Measurements from ENCODE around the gene TSHZ2. TPM values are rescaled to one million over a fixed set of nuclear protein-coding genes. Genes with fewer than 3 reads are reported as not detected.
"Not testable (repeated sequence)": the region's sequence is repeated elsewhere in the genome, so short reads cannot be mapped to it uniquely, and the experiment has no call there.

Gene TSHZ2
- total RNA-seq, 1 donor from 2014 or later: 4.9 TPM

DNA sequence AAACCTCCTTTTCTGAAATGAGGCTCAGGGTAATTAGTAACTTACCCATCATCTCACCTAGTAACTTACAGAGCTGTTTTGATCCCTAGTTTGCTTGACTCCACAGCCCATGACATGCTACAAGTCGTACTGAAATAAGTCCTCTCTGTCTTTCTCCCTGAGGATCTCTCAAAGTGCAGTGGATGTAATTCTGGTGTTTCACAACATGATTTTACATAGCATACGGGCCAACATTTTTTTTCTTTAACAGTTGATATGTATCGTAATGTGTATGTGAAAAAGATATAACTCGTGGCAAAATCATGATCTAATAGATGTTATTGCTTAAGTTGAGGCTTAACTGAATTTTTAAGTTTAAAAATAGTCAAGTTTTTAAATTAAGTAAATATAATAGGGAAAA is 45.0 kb downstream of the TSHZ2 start:
- no peak for DNase-seq
- intact Hi-C loops (cut with DNase I): no loop called here
- ATAC-seq (ENCODE audit: poor library complexity): no peak

DNA sequence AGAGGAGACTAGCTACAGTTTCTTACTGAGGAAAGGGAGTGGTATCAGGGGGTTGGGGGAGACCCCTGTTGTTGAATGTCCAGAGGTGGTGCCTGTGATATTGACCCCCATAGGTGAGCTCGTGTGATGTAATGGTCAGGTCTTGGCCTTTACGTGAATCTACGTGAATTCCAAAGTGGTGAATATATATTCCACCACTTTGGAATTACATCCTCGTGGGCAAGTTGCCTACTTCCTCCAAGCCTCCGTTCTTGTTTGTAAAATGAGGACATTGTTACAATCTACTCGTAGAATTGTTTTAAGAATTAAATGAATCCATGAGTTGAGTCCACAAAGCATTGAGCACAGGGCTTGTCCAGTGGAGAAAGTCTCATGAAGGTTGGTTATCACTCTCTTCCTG is 47.3 kb downstream of the TSHZ2 start:
- ATAC-seq (ENCODE audit: poor library complexity) (no peak), DNase-seq (no peak)
- intact Hi-C loops (cut with DNase I): no loop called here

DNA sequence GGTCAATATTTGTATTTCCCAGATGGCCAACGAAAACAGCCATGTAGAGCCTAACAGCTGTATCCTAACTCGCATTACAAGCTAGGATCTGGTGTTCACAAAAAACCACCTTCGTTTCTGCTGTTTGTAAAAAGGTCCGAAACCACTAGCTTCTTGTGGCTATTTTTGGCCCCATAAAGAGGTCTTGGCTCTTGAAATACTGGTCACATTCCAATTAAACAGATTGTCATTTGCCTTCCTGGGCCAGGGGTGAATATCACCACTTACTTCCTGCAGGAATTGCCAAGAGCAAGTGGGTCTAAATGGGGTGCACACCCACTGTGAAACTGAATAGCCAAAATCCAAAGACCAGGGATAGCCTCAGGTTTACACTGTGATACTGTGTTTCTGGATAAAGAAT is 48.2 kb downstream of the TSHZ2 start:
- DNase-seq (no peak), ATAC-seq (ENCODE audit: poor library complexity) (no peak)
- intact Hi-C loops (cut with DNase I): no loop called here

DNA sequence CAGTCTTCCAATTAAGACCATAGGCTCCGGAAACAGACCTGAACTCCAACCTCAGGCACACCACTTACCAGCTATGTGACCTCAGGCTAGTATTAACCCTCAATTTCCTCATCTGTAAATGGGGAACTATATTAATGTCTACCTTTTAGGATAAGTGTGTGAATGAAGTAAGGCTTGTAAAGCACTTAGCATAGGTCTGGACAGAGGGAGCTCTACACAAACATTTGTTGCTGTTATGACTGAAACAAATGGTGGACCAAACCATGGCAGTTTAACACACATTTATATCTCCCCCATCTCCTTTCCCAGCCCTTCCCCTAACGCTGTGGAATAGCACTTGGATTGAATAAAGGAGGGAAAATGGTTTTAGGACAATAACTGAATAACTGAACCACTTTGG is 48.7 kb downstream of the TSHZ2 start:
- ATAC-seq (ENCODE audit: poor library complexity) (no peak), DNase-seq (no peak)
- intact Hi-C loops (cut with DNase I): no loop called here

DNA sequence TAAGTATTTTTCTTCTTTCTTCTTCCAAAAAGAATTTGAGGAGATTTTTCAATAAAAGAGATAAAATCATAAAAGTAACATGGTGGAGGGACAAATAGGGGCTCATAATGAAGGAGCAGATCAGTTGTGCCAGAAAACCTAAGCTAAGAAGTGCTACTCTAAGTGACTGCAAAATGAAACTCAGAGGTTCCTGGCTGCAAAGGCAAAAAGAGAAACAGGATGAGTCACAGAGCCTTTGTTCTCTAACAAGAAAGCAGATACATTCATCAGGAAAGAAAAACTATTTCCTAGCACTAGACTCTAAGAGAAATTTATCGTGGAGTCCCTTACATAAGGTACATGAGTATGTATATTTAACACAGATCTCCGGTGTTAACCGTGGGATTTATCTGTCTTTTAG is 49.8 kb downstream of the TSHZ2 start:
- no peak for ATAC-seq (ENCODE audit: poor library complexity)
- no peak for DNase-seq
- intact Hi-C loops (cut with DNase I): no loop called here

DNA sequence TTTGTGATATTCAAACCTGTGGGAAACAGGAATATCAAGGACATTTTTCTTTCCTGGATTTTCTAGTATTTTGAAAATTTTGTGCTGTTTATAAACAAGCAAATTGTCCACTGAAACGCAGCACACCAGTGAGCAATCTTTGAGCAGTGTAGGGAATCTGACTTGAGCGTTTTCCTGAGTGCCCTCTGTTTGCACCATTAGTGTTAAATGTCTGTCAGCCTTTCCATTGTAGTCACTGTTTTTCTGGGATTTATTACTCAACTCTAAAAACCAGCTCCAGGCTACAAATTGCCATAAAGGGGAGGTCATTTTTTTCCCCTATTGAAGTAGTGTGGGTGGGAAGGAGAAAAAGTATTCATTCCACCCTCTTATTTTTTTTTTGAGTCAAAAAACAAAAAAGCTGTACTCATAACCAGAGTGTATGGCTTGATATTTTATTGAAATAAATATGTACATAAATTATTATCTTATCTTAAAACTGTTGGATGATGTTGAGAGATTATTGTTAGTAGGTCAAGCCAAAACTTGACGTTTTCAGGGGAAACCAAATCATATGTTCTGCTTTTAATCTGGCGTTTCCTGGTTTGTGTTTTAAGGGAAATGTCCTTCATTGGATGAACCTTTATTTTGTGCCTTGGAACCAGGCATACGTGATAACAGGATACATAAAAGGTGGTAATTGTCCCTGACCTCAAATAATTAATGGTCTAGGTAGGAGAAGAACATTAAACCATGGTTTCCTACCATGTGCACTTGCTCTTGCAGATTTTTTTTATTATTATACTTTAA is 51.8 kb downstream of the TSHZ2 start:
- no peak for DNase-seq
- intact Hi-C loops (cut with DNase I): no loop called here
- ATAC-seq (ENCODE audit: poor library complexity): no peak

DNA sequence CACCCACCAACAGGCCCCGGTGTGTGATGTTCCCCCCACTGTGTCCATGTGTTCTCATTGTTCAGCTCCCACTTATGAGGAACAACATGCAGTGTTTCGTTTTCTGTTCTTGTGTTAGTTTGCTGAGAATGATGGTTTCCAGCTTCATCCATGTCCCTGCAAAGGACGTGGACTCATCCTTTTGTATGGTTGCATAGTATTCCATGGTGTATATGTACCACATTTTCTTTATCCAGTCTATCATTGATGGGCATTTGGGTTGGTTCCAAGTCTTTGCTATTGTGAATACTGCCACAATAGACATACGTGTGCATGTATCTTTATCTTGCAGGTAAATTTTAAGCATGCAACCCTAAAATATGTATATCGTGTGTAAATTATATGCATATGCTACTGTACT is 52.5 kb downstream of the TSHZ2 start:
- ATAC-seq (ENCODE audit: poor library complexity); intact Hi-C loops (cut with DNase I); DNase-seq: not testable (repeated sequence)

DNA sequence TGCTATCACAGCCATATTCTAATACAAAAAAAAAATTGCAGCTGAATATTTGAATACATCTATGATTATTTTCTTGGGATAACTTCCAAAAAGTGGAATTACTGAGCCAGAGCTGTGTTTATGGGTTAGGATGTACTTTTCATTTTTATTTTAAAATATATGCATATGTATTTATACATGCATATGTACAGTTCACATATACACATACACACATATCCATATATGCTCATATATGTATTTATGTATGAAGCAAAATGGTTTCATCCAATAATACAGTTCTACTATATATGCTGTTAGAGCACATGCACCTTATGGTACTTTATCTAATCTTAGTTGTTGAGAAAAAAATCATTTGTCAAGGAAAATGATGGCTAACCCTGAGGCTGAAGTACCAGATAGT is 54.9 kb downstream of the TSHZ2 start:
- intact Hi-C loops (cut with DNase I): no loop called here
- no peak for ATAC-seq (ENCODE audit: poor library complexity)
- DNase-seq: no peak

DNA sequence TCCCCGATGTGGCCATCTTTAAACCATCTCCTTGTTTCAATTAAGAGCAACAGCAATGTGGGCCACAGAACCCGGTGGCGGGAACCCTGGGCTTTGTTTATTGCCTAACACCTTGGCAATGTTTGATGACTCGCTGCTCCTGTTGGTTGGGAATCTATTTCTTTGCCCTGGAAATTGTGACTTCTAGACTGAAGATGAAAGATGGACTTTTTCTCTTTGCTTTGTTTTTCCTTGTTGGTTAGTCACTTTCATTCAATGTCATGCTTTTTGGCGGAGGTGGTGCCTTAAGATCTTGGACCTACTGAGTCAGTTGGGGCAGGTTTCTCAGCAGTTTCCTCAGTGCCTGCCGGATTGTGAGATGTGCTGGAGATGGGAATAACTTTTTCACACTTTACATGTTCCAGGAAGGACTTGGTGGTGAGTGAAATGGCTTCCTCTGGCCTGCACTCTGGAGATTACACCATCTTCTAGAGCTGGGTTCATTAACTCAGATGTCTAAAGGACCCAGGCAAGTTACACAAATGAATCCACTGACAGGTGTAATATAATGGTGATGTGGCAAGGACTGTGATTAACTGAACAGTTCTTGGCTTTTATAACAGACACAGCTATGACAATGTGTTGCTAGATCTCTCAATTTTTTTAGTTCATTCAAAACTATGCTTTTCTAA is 56.3 kb downstream of the TSHZ2 start:
- DNase-seq: no peak
- intact Hi-C loops (cut with DNase I): no loop called here

DNA sequence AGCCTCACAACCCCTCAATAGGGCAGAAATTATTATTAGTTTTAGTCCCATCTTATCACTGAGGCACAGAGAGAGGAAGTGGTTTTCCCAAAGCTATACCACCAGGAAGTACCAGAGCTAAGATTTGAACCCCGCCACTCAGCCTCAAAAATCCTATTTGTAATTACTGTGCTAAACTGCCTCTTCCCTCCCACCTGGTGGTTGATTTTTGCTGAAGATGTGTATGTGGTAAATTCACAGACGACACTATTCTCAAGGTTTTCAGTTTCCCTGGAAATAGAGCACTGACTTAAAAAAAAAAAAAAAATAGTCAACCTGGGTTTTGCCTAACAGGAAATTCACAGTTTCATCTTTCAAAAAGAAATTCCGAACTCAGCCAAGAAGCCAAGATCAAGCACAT is 57.9 kb downstream of the TSHZ2 start:
- DNase-seq (no peak), ATAC-seq (ENCODE audit: poor library complexity) (no peak)
- intact Hi-C loops (cut with DNase I): no loop called here

More for the DNA sequence above, 56.3 kb downstream of the TSHZ2 start:
- no peak for ATAC-seq (ENCODE audit: poor library complexity)

DNA sequence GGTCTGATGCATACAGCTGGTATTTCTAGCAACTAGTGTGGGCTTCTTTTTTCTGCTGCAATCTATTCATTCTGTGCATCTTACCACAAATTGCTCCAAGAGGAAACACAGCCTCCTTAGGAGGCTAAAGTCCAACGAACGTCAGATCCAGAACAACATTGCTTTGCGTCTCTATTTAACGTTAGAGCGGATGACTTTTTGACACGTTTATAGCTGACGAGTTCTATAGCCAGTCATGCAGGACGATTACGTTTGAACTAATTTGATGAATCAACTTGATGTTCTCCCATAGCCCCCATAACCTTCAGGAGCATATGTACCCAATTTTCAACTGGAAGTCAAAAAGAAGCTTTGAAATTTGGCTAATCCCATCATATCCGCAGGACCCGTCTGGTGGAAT is 59.9 kb downstream of the TSHZ2 start:
- ATAC-seq (ENCODE audit: poor library complexity) (no peak), DNase-seq (no peak)
- intact Hi-C loops (cut with DNase I): no loop called here

DNA sequence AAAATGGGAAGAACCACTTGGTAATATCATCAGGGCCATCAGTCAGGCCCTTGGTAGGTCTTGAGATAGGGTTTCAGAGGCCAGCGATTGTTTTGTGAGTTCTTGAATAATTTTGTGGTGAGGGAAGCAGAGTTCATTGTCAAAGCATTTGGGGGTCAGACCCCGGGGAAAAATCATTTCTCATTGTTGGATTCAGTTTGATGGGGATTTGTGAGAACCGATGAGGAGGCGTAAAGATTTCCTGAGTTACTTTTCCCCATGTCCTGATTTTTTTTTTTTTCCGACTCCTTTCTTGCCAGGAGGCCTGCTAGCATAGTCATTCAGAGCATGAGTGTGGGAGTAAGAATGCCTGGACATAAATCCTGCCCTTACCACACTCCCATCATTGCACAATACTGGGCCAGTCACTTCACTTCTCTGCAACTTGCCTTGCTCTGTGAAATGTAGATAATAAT is 60.3 kb downstream of the TSHZ2 start:
- intact Hi-C loops (cut with DNase I): no loop called here
- ATAC-seq (ENCODE audit: poor library complexity): peak; percentile 79
- DNase-seq: no peak

DNA sequence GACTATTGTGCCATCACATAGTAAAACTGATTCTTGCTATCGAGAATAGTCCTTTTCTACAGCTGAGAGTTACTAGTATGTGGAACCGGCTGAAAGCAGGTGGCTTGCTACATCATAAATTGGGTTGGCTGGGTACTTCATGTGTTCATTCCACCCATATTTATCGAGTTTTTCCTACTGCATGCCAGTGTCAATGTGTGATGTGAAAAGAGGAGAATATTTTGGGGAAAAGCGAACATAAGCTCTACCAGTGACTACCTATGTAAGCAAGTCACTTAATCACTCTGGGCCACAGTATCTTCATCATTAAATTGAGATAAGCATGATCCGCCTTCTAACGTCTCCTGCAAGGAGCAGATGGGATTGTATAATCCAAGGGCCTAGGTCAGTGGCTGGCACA is 61.0 kb downstream of the TSHZ2 start:
- DNase-seq: no peak
- intact Hi-C loops (cut with DNase I): no loop called here
- no peak for ATAC-seq (ENCODE audit: poor library complexity)

DNA sequence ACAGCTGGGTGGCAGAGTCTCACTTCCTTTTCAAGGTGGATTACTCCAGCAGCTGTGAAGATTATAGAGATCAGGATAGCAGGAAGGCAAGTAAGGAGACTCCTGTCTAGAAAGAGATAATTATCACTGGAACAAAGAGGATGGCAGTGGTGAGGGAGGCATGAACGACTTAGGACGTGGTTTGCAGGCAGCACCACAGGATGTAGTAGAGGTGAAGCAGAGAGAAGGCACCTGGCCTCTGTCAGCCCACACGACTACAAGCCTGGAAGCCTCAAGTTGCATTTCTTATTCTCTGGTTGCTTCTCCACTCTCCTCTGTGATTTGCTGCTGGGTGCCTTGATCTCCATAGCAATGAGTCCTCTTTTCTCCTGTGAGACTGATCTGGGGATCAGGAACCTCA is 62.7 kb downstream of the TSHZ2 start:
- intact Hi-C loops (cut with DNase I): no loop called here
- ATAC-seq (ENCODE audit: poor library complexity) (no peak), DNase-seq (no peak)

DNA sequence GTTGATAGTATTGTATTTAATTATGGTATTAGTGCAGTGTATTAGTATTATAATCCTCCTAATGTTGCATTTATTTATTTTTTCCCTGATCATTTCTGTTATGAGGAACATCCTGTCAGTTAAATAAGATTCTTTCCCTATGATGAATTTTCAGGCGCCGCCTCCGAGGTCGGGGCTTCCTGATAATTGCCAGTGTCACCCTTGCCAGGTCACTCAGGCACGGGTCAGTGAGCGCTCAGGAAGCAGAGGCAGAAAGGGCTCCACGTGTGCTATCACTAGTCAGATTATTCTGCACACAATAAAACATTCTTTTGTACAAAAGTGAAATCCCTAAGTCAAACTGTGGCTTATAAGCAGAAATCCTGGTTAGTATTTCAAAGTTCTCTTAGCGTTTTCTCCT is 64.8 kb downstream of the TSHZ2 start:
- intact Hi-C loops (cut with DNase I): no loop called here
- ATAC-seq (ENCODE audit: poor library complexity) (no peak), DNase-seq (no peak)

DNA sequence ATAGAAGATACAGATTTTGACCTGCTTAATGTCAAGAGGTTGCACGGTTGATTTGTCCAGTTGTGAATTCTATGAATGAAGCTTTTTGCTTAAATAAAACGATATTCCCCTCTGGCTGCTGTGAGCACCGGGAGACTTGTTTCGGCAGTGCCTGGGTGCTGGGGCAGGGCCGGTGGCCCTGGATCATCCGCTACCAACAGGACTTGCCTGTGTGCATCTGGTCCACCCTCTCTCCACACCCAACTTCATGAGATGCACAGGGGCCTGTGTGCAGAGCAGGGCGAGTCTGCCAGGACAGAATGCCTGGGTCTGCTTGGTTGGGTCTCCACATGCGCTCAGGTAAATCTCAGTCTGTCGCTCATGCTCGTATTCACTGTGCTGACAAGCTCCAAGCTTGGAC is 65.5 kb downstream of the TSHZ2 start:
- no peak for ATAC-seq (ENCODE audit: poor library complexity)
- intact Hi-C loops (cut with DNase I): no loop called here

DNA sequence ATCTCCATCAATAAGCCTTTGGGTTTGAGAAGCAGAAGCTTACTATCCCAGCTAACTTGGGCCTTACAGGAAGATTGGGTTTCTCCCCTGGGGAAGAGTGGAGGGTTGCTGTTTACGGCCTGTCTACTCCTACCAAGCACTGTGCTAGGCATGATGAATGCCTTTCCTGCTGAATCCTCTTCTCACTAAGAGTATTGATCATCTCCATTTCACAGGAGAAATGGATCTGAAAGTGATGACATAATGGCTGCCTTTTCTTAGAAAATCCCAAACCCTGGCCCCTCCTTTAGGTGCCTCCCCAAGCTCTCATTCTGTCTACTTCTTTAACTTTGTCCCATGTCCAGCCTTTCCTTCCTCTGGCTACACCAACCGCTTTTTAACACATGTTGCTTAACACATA is 66.1 kb downstream of the TSHZ2 start:
- ATAC-seq (ENCODE audit: poor library complexity): no peak
- intact Hi-C loops (cut with DNase I): no loop called here

More for the DNA sequence above, 65.5 kb downstream of the TSHZ2 start:
- no peak for DNase-seq

DNA sequence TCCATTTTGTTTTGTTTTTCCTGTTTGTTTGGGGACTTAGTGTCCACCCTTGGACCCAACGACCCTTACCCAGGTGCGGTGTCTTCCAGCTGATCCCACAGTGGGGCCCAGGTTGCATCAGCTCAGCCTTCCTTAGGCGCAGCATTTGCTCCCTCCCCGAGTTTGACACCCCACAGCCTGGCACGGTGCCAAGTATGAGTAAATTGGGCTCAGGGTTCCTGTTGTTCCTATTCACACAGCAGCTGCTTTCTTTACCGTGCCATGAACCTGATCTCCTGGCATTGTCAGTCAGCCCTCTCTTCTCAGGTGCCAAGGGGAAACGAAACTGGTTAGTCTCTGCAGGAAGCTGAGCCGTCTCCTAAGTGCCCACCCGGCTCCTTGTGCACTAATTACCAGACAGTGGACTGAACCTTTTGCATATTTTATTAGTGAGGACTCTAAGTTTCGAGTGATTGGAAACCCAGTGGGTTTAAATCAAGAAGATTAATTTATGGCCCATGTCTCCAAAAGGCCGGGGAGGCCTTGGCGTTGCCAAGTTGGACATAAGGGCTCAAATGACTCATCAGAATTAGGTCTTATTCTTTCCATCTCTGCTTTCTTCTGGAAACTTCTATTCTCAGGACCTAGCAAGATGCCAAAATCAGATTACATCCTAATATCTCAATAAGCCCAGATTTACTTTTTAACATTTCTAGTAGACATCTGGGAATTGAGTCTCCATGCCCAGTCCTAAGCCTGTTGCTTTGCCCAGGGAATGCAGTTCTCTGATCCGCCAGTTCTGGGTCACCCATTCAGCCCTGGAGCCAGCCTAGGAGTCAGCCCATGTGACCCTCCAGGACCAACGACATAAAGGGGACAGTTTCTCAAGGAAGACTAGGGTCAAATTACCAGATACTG is 68.8 kb downstream of the TSHZ2 start:
- ATAC-seq (ENCODE audit: poor library complexity): peak; percentile 29
- DNase-seq: peak; percentile 42
- intact Hi-C loops (cut with DNase I): no loop called here

More for the DNA sequence above, 66.1 kb downstream of the TSHZ2 start:
- DNase-seq: no peak

DNA sequence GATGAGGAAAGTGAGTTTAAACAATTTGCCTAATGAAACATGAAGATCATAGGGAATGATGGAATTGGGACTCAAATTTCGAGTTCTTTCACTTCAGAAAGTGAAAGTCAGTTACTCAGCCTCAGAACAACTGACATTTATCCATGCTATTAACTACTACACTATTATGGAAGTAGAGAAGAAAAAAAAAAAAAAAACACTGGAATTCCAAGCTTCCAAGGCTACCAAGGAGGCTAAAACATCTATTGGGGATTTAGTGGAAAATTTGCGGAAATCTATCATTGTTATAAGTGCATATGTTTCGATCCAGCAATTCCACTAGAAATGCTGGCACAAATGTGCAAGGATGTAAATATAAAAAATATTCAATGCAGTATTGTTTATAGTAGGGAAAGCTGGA is 70.4 kb downstream of the TSHZ2 start:
- ATAC-seq (ENCODE audit: poor library complexity): no peak
- intact Hi-C loops (cut with DNase I): no loop called here
- DNase-seq: no peak

All from Right ventricle myocardium superior (tissue), 1 donor.